IMR-90 (cell line): Measurements from ENCODE around the gene OVCH2. TPM values are rescaled to one million over a fixed set of nuclear protein-coding genes. Genes with fewer than 3 reads are reported as not detected.

Experiments used
- ATAC-seq: fragments of 200-7000 bp; cut with Tn5 transposase; 2 replicates; pipeline ENCODE4 v1.9.1; 2020; ENCODE audit warnings: low read depth, mild to moderate bottlenecking, moderate library complexity
- BruUV-seq: library from RNA; stranded (reverse); fragments of 400-500 nt; replicated peaks from 2 replicates; lab custom pipeline; 2021; lab: Mats Ljungman, UMichigan
- CTCF ChIA-PET: fragments of 300-600 bp; formaldehyde crosslinking; extraction: SDS; loops from one replicate; lab custom pipeline; 2021; ENCODE audit warnings: antibody characterized with exemption; lab: Yijun Ruan, JAX
- POLR2A ChIA-PET: fragments of 300-600 bp; sonication (Branson Sonifier 250); formaldehyde crosslinking; loops from one replicate; lab custom pipeline; 2022; ENCODE audit warnings: antibody characterized with exemption; ENCODE audit not compliant: unreplicated experiment; lab: Charles Lee
- DNase-seq: peaks from one replicate; pipeline ENCODE4 v3.0.0; 2013
- H2AFZ ChIP-seq: replicated peaks from 2 replicates; pipeline ENCODE3; 2013; ENCODE audit warnings: low read length, mild to moderate bottlenecking; ENCODE audit not compliant: poor library complexity
- H2AK5ac ChIP-seq: 2 replicates; pipeline ENCODE4 v1.6.1; 2013; ENCODE audit warnings: low read depth, low read length, inconsistent platforms
- H2AK9ac ChIP-seq: replicated peaks from 2 replicates; pipeline ENCODE3; 2013; ENCODE audit warnings: mild to moderate bottlenecking, low read depth, low read length, moderate library complexity; ENCODE audit not compliant: poor library complexity
- H2BK120ac ChIP-seq: 2 replicates; pipeline ENCODE4 v1.6.1; 2013; ENCODE audit warnings: low read depth, low read length, inconsistent platforms
- H2BK15ac ChIP-seq: 3 replicates; pipeline ENCODE4 v1.6.1; 2013; ENCODE audit warnings: low read depth, low read length, inconsistent platforms
- H2BK20ac ChIP-seq: 2 replicates; pipeline ENCODE4 v1.6.1; 2013; ENCODE audit warnings: low read depth, mild to moderate bottlenecking, inconsistent platforms, low read length, moderate library complexity
- H2BK5ac ChIP-seq: 2 replicates; pipeline ENCODE4 v1.6.1; 2013; ENCODE audit warnings: mild to moderate bottlenecking, low read depth, low read length, inconsistent platforms; ENCODE audit not compliant: poor library complexity, severe bottlenecking
- H3K14ac ChIP-seq: replicated peaks from 2 replicates; pipeline ENCODE4 v1.6.1; 2013; ENCODE audit warnings: low read depth, low read length, inconsistent platforms
- H3K18ac ChIP-seq: 2 replicates; pipeline ENCODE4 v1.6.1; 2013; ENCODE audit warnings: low read depth, low read length, control low read depth
- H3K23ac ChIP-seq: 2 replicates; pipeline ENCODE4 v1.6.1; 2013; ENCODE audit warnings: low read depth, low read length, inconsistent platforms
- H3K27ac ChIP-seq: 2 replicates; pipeline ENCODE4 v1.5.1; 2013; ENCODE audit warnings: mild to moderate bottlenecking, control low read depth, low read length; ENCODE audit not compliant: insufficient read depth
- H3K27me3 ChIP-seq: 2 replicates; pipeline ENCODE4 v1.6.1; 2013; ENCODE audit warnings: low read length; ENCODE audit not compliant: control insufficient read depth, insufficient read depth
- H3K36me3 ChIP-seq: 2 replicates; pipeline ENCODE4 v1.6.1; 2013; ENCODE audit warnings: low read length, mixed read lengths; ENCODE audit not compliant: control insufficient read depth, insufficient read depth
- H3K4ac ChIP-seq: 2 replicates; pipeline ENCODE4 v1.6.1; 2013; ENCODE audit warnings: low read depth, low read length, inconsistent platforms
- H3K4me1 ChIP-seq: 2 replicates; pipeline ENCODE4 v1.6.1; 2013; ENCODE audit warnings: low read length, mixed read lengths; ENCODE audit not compliant: control insufficient read depth, insufficient read depth
- H3K4me2 ChIP-seq: 2 replicates; pipeline ENCODE4 v1.6.1; 2013; ENCODE audit warnings: low read depth, mild to moderate bottlenecking, control low read depth, low read length, moderate library complexity
- H3K4me3 ChIP-seq: 2 replicates; pipeline ENCODE4 v1.5.1; 2013; ENCODE audit warnings: low read depth, mild to moderate bottlenecking, control low read depth, low read length, moderate library complexity; ENCODE audit not compliant: insufficient read depth
- H3K56ac ChIP-seq: 2 replicates; pipeline ENCODE4 v1.6.1; 2013; ENCODE audit warnings: low read length, inconsistent platforms; ENCODE audit not compliant: insufficient read depth; ENCODE audit errors: extremely low read depth
- H3K79me1 ChIP-seq, 2 experiments: 2 replicates each; pipeline ENCODE4 v1.6.1; 2013; ENCODE audit warnings: low read length in 2 of 2, inconsistent platforms in 1 of 2, low read depth in 1 of 2
- H3K9ac ChIP-seq: 2 replicates; pipeline ENCODE4 v1.6.1; 2013; ENCODE audit warnings: low read depth, low read length, control low read depth
- H3K9me1 ChIP-seq: 2 replicates; pipeline ENCODE4 v1.6.1; 2013; ENCODE audit warnings: low read length, inconsistent platforms; ENCODE audit not compliant: insufficient read depth
- H3K9me3 ChIP-seq: 2 replicates; pipeline ENCODE4 v1.6.1; 2013; ENCODE audit warnings: low read length; ENCODE audit not compliant: control insufficient read depth, insufficient read depth
- H4K20me1 ChIP-seq: 2 replicates; pipeline ENCODE4 v1.6.1; 2013; ENCODE audit warnings: low read length, inconsistent platforms; ENCODE audit not compliant: insufficient read depth
- H4K5ac ChIP-seq: 2 replicates; pipeline ENCODE4 v1.6.1; 2013; ENCODE audit warnings: mild to moderate bottlenecking, low read depth, low read length, control low read depth
- H4K8ac ChIP-seq, 2 experiments: 2 replicates each; pipeline ENCODE4 v1.6.1; 2013; ENCODE audit warnings: low read depth in 2 of 2, low read length in 2 of 2, control low read depth in 1 of 2, inconsistent platforms in 1 of 2
- H4K91ac ChIP-seq: 2 replicates; pipeline ENCODE4 v1.6.1; 2013; ENCODE audit warnings: low read depth, low read length, inconsistent platforms; ENCODE audit not compliant: insufficient read depth
- CHD1 ChIP-seq: IDR thresholded peaks from 2 replicates; pipeline ENCODE4 v1.6.1; 2012; ENCODE audit warnings: low read depth, low read length, improper control_type of control experiment
- MAZ ChIP-seq: IDR thresholded peaks from 2 replicates; pipeline ENCODE4 v1.6.1; 2012; ENCODE audit warnings: low read depth, mild to moderate bottlenecking, low read length, improper control_type of control experiment, moderate library complexity, borderline replicate concordance
- NFE2L2 ChIP-seq: fragments of 150-350 bp; IDR thresholded peaks from 2 replicates; pipeline ENCODE4 v1.6.1; 2016; ENCODE audit warnings: low read depth, mild to moderate bottlenecking, low read length
- RCOR1 ChIP-seq: IDR thresholded peaks from 2 replicates; pipeline ENCODE4 v1.6.1; 2012; ENCODE audit warnings: mild to moderate bottlenecking, low read length, improper control_type of control experiment; ENCODE audit not compliant: insufficient replicate concordance
- WGBS, 2 experiments: methylation state at CpG; one replicate each; pipeline versions ENCODE4 v1.1.5 to v1.1.7; 2013; ENCODE audit warnings: missing lambda C conversion rate in 2 of 2; ENCODE audit not compliant: insufficient read length in 1 of 2; ENCODE audit errors: extremely low coverage in 2 of 2; 5-methylcytosine and 5-hydroxymethylcytosine counted together
- dilution Hi-C: fragments of 300-500 bp; cut with HindIII; formaldehyde crosslinking; loops from one replicate; pipeline ENCODE4 v1.14.3; 2018; ENCODE audit warnings: low sequenced_read_pairs; ENCODE audit not compliant: unreplicated experiment
- in situ Hi-C: fragments of 300-500 bp; cut with MboI; formaldehyde crosslinking; loops from 3 replicates; pipeline ENCODE4 v1.14.3; 2019; ENCODE audit warnings: low sequenced_read_pairs, inconsistent platforms, mixed read lengths
- intact Hi-C: fragments of 100-400 bp; cut with micrococcal nuclease; formaldehyde crosslinking; loops from 2 replicates; pipeline ENCODE4 v1.10.0; 2022
- polyA plus RNA-seq, 3 experiments: library from polyadenylated mRNA; depleted of rRNA; stranded (reverse); fragments of >200 nt; gene quantifications; 2 replicates each; pipeline ENCODE4 v1.2.3, GENCODE V29; 2012; ENCODE audit warnings: low replicate concordance in 1 of 3
- total RNA-seq: library from RNA; depleted of rRNA; stranded (reverse); fragments of >200 nt; gene quantifications from 2 replicates; pipeline ENCODE4 v1.2.3, GENCODE V29; 2012

OVCH2 gene
- total and polyA plus RNA-seq, 2 of the 4 experiments (the other 2 are of a cell fraction): 0.07 TPM; not detected in 1

DNA sequence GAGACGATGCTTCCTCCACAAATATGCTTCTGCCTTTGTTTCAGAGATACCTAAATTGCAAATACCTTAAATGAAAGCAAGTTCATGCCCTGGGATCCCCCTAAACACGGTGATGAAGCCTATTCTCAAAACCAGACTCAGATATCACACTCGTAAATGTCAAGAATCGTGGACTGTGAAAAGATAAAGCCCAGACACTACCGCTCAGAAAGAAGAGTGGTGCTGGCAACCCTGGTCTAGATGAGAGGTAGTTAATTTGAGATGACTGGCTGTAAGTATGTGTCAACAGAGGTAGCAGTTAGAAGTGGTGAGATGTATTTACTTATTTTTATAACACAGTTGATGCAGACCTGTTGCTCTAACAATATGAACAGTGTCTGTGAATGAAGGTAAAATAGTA, 2.5 kb downstream of the OVCH2 start:
- H4K20me1 ChIP-seq: no peaks in the 10 kb centered on the region
- intact Hi-C loops: no loop called here
- no TSS peak for BruUV-seq
- TF ChIP-seq CHD1 (no peak), RCOR1 (no peak), NFE2L2 (no peak), MAZ (no peak)
- H3K9me1 ChIP-seq: no peaks in the 10 kb centered on the region
- ChIA-PET POLR2A (no interaction called here), CTCF (no interaction called here)
- H3K9ac ChIP-seq: no peak overlapping the region
- H3K23ac ChIP-seq: no peak overlapping the region
- H4K8ac ChIP-seq: no peak overlapping the region
- H2BK5ac ChIP-seq: no peak overlapping the region
- no peak overlapping the region for H3K56ac ChIP-seq
- no peaks in the 10 kb centered on the region for H3K27me3 ChIP-seq
- H3K9me3 ChIP-seq: no peaks in the 10 kb centered on the region
- H2AK9ac ChIP-seq: no peak overlapping the region
- H2BK120ac ChIP-seq: no peak overlapping the region
- no peak overlapping the region for H2AFZ ChIP-seq
- H2AK5ac ChIP-seq: no peak overlapping the region
- in situ Hi-C loops: no loop called here
- H3K18ac ChIP-seq: no peak overlapping the region
- no peaks in the 10 kb centered on the region for H3K4me1 ChIP-seq
- H3K4ac ChIP-seq: no peak overlapping the region
- H3K79me1 ChIP-seq: no peaks in the 10 kb centered on the region
- no peak overlapping the region for H3K4me3 ChIP-seq
- no peak overlapping the region for H4K5ac ChIP-seq
- DNase-seq: no peak
- no peaks in the 10 kb centered on the region for H3K36me3 ChIP-seq
- 20% methylated on average over 1 of the region's 5 CpGs; no CpG with 5 or more reads in 1 of the 2 experiments for WGBS, 2 experiments
- dilution Hi-C loops: no loop called here
- H3K27ac ChIP-seq: no peak overlapping the region
- H3K4me2 ChIP-seq: no peak overlapping the region
- no peak for ATAC-seq
- H2BK15ac ChIP-seq: no peak overlapping the region
- H4K91ac ChIP-seq: no peak overlapping the region
- no peak overlapping the region for H3K14ac ChIP-seq
- H2BK20ac ChIP-seq: no peak overlapping the region
